Heart right ventricle (tissue), 16 donors: ENCODE measurements around the gene BNIP1. TPM values are rescaled to one million over a fixed set of nuclear protein-coding genes. Genes with fewer than 3 reads are reported as not detected.
A peak's percentile ranks its signal among the peaks of the same experiment; 100 is the strongest.

ENCODE experiments used
- ATAC-seq, 8 donors: fragments of 200-7000 bp; cut with Tn5 transposase; one replicate each; pipeline ENCODE4 v1.9.1; 2020; ENCODE audit warnings: mild to moderate bottlenecking in 8 of 8, moderate library complexity in 8 of 8, moderate number of reproducible peaks in 1 of 8
- DNase-seq, 2 donors: peaks; one replicate each; pipeline ENCODE4 v3.0.0-alpha.2; 2020
- H3K27ac ChIP-seq, 10 donors: fragments of 200-600 bp; sonication (generic) in 2 of 10; one replicate each; pipeline versions ENCODE4 v1.5.0 to v1.8.0; 2020 to 2022; ENCODE audit warnings: mild to moderate bottlenecking in 3 of 10
- H3K27me3 ChIP-seq, 7 donors: fragments of 200-600 bp; one replicate each; pipeline ENCODE4 v1.8.0; 2021 to 2022; ENCODE audit warnings: mild to moderate bottlenecking in 2 of 7
- H3K36me3 ChIP-seq, 9 donors: fragments of 200-600 bp; sonication (generic) in 1 of 9; one replicate each; pipeline versions ENCODE4 v1.5.0 to v1.8.0; 2020 to 2022; ENCODE audit warnings: mild to moderate bottlenecking in 2 of 9
- H3K4me1 ChIP-seq, 9 donors: fragments of 200-600 bp; sonication (generic) in 1 of 9; one replicate each; pipeline versions ENCODE4 v1.5.0 to v1.8.0; 2020 to 2022; ENCODE audit warnings: mild to moderate bottlenecking in 4 of 9
- H3K4me3 ChIP-seq, 10 donors: fragments of 200-600 bp; sonication (generic) in 2 of 10; one replicate each; pipeline versions ENCODE4 v1.5.0 to v1.8.0; 2020 to 2022; ENCODE audit warnings: mild to moderate bottlenecking in 7 of 10, moderate library complexity in 2 of 10
- H3K9me3 ChIP-seq, 11 donors: fragments of 200-600 bp in 10 of 11; sonication (generic) in 2 of 11; one replicate each; pipeline versions ENCODE4 v1.5.0 to v1.8.0; 2013 to 2022; ENCODE audit warnings: mild to moderate bottlenecking in 2 of 11, control low read depth in 1 of 11, moderate library complexity in 1 of 11
- WGBS, 2 donors: extraction: QIAGEN DNeasy Blood & Tissue Kit; methylation state at CpG; one replicate each; pipeline ENCODE4 v1.1.7; 2013; ENCODE audit warnings: inconsistent platforms in 1 of 2; 5-methylcytosine and 5-hydroxymethylcytosine counted together
- intact Hi-C, 10 donors: fragments of 100-400 bp; cut with DNase I; formaldehyde crosslinking; loops; one replicate each; pipeline versions ENCODE4 v1.11.1 to v1.14.2; 2022
- polyA plus RNA-seq, 2 donors: library from polyadenylated mRNA; stranded (reverse); fragments of 200-250 nt; gene quantifications; one replicate each; pipeline ENCODE4 v1.2.3, GENCODE V29; 2013
- total RNA-seq, 10 donors: library from RNA; stranded (reverse); fragmentation: NEBNext Ultra II Directional in 3 of 10; extraction: Animal tissue kit (Norgen Biotek cat#: 25700) in 3 of 10; gene quantifications; one replicate each; pipeline versions ENCODE4 v1.2.1 to v1.2.4, GENCODE V29; 2021 to 2023
- TF ChIP-seq, protein P1 (sequence below), 9 donors: fragments of 200-600 bp; sonication (generic) in 2 of 9; IDR thresholded peaks; one replicate each; pipeline versions ENCODE4 v1.5.0 to v1.8.0; 2021 to 2022; ENCODE audit warnings: antibody characterized with exemption in 9 of 9, mild to moderate bottlenecking in 5 of 9, moderate library complexity in 1 of 9
- donor health status: Arrhythmogenic right ventricular cardiomyopathy.
- donor health status: ischemic (EF 13 %, LVEDD 7.1; RV severe dilation, severe dysfunction).
- donor health status: healthy with polysubstance abuse.
- donor health status: DM: no; HTN: yes; CAD: no.
- donor health status: DM: no; HTN: no; CAD: no.
- donor health status: ischemic (EF 25% LVEDD 6.9; RV normal size, moderate dysfunction).
- donor health status: ischemic (EF 25% LVEDD 5.7; RV mildly dilated, moderate dysfunction).
- donor health status: healthy.
- donor health status: DM: yes; HTN: yes; CAD: no.
- donor health status: Ischemic cardiomyopathy.
- donor health status: ischemic (EF 35%, LVEDD 5.7; RV mildly dilated, moderate dysfunction).
- donor health status: nonischemic (EF 11% LVEDD 7.7; RV severe dilation, severe dysfunction).
- donor health status: DM: yes; HTN: yes; CAD: no.
- donor health status: PGD.
- donor health status: ischemic (EF 29% LVEDD 5.4; RV normal size, mild dysfunction).
- donor health status: nonischemic (EF 23%, LVEDD 6.1; RV moderate dilation, normal function).

BNIP1 gene
- total and polyA plus RNA-seq, 12 donors, result 8.5 to 15.9 (median 10.4) TPM

DNA sequence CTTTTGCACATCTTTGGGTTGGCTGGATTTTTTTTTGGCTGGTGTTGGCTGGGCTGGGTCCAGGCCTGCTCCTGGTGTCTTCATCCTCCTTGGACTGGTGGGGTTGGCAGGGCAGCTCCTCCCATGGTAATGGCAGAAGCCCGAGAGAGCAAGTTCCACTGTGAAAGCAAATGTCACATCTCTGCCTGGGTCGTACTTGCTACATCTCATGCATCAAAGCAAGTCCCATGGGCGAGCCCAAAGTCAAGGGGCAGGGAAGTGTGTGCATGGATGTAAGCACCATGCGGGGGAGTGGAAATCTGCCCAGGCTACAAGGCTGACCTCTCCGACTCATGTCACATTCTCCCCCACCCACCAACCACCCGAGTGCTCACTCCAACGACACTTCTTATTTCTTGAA, 64.0 kb downstream of the BNIP1 start:
- TF ChIP-seq, protein P1, sequence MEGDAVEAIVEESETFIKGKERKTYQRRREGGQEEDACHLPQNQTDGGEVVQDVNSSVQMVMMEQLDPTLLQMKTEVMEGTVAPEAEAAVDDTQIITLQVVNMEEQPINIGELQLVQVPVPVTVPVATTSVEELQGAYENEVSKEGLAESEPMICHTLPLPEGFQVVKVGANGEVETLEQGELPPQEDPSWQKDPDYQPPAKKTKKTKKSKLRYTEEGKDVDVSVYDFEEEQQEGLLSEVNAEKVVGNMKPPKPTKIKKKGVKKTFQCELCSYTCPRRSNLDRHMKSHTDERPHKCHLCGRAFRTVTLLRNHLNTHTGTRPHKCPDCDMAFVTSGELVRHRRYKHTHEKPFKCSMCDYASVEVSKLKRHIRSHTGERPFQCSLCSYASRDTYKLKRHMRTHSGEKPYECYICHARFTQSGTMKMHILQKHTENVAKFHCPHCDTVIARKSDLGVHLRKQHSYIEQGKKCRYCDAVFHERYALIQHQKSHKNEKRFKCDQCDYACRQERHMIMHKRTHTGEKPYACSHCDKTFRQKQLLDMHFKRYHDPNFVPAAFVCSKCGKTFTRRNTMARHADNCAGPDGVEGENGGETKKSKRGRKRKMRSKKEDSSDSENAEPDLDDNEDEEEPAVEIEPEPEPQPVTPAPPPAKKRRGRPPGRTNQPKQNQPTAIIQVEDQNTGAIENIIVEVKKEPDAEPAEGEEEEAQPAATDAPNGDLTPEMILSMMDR (IDR thresholded peaks at IDR 0.05), result no peak
- Histone ChIP-seq H3K4me1 (no peaks in the 10 kb centered on the region), H3K27ac (no peak overlapping the region), H3K4me3 (no peak overlapping the region), H3K9me3 (no peaks in the 10 kb centered on the region), H3K27me3 (peaks cover 0 to 12% (median 9%) of the 10 kb centered on the region in 7 donors), H3K36me3 (no peaks in the 10 kb centered on the region)
- DNase-seq (no peak), ATAC-seq (no peak)
- 90 to 93% methylated on average over 7 of the region's 7 CpGs for WGBS, 2 donors
- intact Hi-C loops, result loop anchor here in 2 of 10 donors (5.0 to 10.0 kb wide), 2 partner anchors 223 to 501 kb away; partner anchors contain the start of gene ATP6V0E1 (in 1 of the 2)

- Histone ChIP-seq H3K27ac (no peak overlapping the region), H3K36me3 (no peaks in the 10 kb centered on the region), H3K4me1 (no peaks in the 10 kb centered on the region), H3K27me3 (peaks cover 0 to 5% (median 0%) of the 10 kb centered on the region in 7 donors), H3K9me3 (no peaks in the 10 kb centered on the region), H3K4me3 (no peak overlapping the region)
- TF ChIP-seq, protein P1 (IDR thresholded peaks at IDR 0.05), result no peak
- WGBS, 2 donors, result 82 to 88% methylated on average over 8 of the region's 8 CpGs
- intact Hi-C loops, result no loop called here
- ATAC-seq, result no peak
- no peak for DNase-seq
These were observed 66.5 kb downstream of the BNIP1 start for GRCh38 chr5:173210877-173211276.

DNA sequence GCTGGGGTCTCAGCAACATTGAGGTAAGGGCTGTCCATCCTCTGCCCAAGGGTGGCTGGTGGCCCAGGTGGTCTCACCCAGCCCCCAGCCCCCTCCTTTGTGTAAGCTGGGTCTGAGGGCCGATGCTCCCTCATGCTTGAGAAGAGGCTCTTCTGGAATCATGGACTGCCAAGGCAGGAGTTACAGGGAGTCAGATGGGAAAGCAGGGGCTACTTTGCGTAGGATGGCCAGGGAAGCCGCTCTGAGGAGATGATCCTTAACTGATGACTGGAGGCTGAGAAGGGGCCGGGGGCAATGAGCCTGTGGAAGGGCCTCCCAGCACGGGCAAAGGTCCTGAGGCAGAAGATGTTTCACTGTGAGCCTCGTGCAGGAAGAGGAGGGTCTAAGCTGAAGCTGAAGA, 67.0 kb downstream of the BNIP1 start:
- Histone ChIP-seq H3K27ac (no peak overlapping the region), H3K36me3 (no peaks in the 10 kb centered on the region), H3K4me3 (no peak overlapping the region), H3K4me1 (no peaks in the 10 kb centered on the region), H3K27me3 (peaks cover 0 to 5% (median 0%) of the 10 kb centered on the region in 7 donors), H3K9me3 (no peaks in the 10 kb centered on the region)
- DNase-seq (no peak), ATAC-seq (no peak)
- TF ChIP-seq, protein P1 (IDR thresholded peaks at IDR 0.05), result no peak
- WGBS, 2 donors, result 82 to 86% methylated on average over 6 of the region's 6 CpGs
- intact Hi-C loops, result no loop called here

- ATAC-seq (peak in 1 of 8 donors; percentile 58), DNase-seq (no peak)
- TF ChIP-seq, protein P1 (IDR thresholded peaks at IDR 0.05), result no peak
- Histone ChIP-seq H3K4me3 (no peak overlapping the region), H3K4me1 (no peaks in the 10 kb centered on the region), H3K27ac (no peak overlapping the region), H3K27me3 (peaks cover 0 to 4% (median 0%) of the 10 kb centered on the region in 7 donors), H3K9me3 (no peaks in the 10 kb centered on the region), H3K36me3 (no peaks in the 10 kb centered on the region)
- intact Hi-C loops, result no loop called here
- 95 to 97% methylated on average over 45 to 49 of the region's 49 CpGs for WGBS, 2 donors
These were observed 69.1 kb downstream of the BNIP1 start for GRCh38 chr5:173213236-173213933.

Other genes starting within 250 kb of the BNIP1 start
- gene RPL26L1, start 185.1 kb upstream of the BNIP1 start, total RNA-seq, result 10 to 100 TPM; 23.2 to 33.7 (median 28.9) TPM
- gene RPL26L1, start 185.1 kb upstream of the BNIP1 start, polyA plus RNA-seq, result 10 to 100 TPM; 29.0 to 84.9 TPM
- gene ATP6V0E1, start 160.8 kb upstream of the BNIP1 start, total RNA-seq, result 100 to 1,000 TPM; 164 to 218 (median 194) TPM
- gene ATP6V0E1, start 160.8 kb upstream of the BNIP1 start, polyA plus RNA-seq, result 100 to 1,000 TPM; 134 to 271 TPM
- gene CREBRF, start 88.2 kb upstream of the BNIP1 start, total RNA-seq, result 10 to 100 TPM; 11.8 to 31.1 (median 29.3) TPM
- gene CREBRF, start 88.2 kb upstream of the BNIP1 start, polyA plus RNA-seq, result 1 to 10 TPM; 1.5 to 7.2 TPM
- gene NKX2-5, start 90.7 kb downstream of the BNIP1 start, total RNA-seq, result 100 to 1,000 TPM; 137 to 295 (median 192) TPM
- gene NKX2-5, start 90.7 kb downstream of the BNIP1 start, polyA plus RNA-seq, result 100 to 1,000 TPM in 1 of 2 donors, 10 to 100 TPM in 1; 69.1 to 274 TPM
- 10 to 100 TPM in 3 of 10 donors, 1 to 10 TPM in 7; 3.7 to 26.9 (median 6.8) TPM for gene STC2, start 183.9 kb downstream of the BNIP1 start, total RNA-seq
- 1 to 10 TPM; 4.0 to 4.6 TPM for gene STC2, start 183.9 kb downstream of the BNIP1 start, polyA plus RNA-seq